A673 (cell line): ENCODE measurements around the gene MOGAT2. TPM values are rescaled to one million over a fixed set of nuclear protein-coding genes. Genes with fewer than 3 reads are reported as not detected.

ENCODE experiments used
- BruUV-seq: library from RNA; stranded (reverse); fragments of 400-500 nt; replicated peaks from 2 replicates; lab custom pipeline; 2021; lab: Mats Ljungman, UMichigan
- CTCF ChIA-PET: fragments of 300-600 bp; sonication (Branson Sonifier 250); formaldehyde crosslinking; loops from one replicate; lab custom pipeline; 2022; ENCODE audit warnings: antibody characterized with exemption; lab: Charles Lee
- POLR2A ChIA-PET: fragments of 300-600 bp; sonication (Branson Sonifier 250); formaldehyde crosslinking; loops from one replicate; lab custom pipeline; 2022; ENCODE audit warnings: antibody characterized with exemption; ENCODE audit not compliant: low non-redundant PET; lab: Charles Lee
- DNase-seq: peaks from one replicate; pipeline ENCODE4 v3.0.0-alpha.2; 2015; ENCODE audit warnings: low spot score
- H3K27ac ChIP-seq: fragments of 200-600 bp; sonication (generic); 2 replicates; pipeline ENCODE4 v1.5.1; 2016; ENCODE audit warnings: mixed run types, low read depth, mild to moderate bottlenecking, mixed read lengths, antibody characterized with exemption, low read length; ENCODE audit not compliant: poor library complexity, severe bottlenecking
- H3K27me3 ChIP-seq: fragments of 200-600 bp; sonication (generic); replicated peaks from 2 replicates; pipeline ENCODE4 v1.6.1; 2017; ENCODE audit warnings: mixed run types, low read depth, mild to moderate bottlenecking, mixed read lengths, antibody characterized with exemption, low read length; ENCODE audit not compliant: insufficient read depth, poor library complexity
- H3K36me3 ChIP-seq: fragments of 200-600 bp; sonication (generic); 2 replicates; pipeline ENCODE4 v1.6.1; 2016; ENCODE audit warnings: mixed run types, mild to moderate bottlenecking, mixed read lengths, antibody characterized with exemption, low read length; ENCODE audit not compliant: insufficient read depth, poor library complexity, severe bottlenecking
- H3K4me1 ChIP-seq: fragments of 200-600 bp; sonication (generic); 2 replicates; pipeline ENCODE4 v1.6.1; 2017; ENCODE audit warnings: mixed run types, mild to moderate bottlenecking, mixed read lengths, antibody characterized with exemption, low read length; ENCODE audit not compliant: insufficient read depth, poor library complexity, severe bottlenecking
- H3K4me3 ChIP-seq: fragments of 200-600 bp; sonication (generic); 2 replicates; pipeline ENCODE4 v1.5.1; 2016; ENCODE audit warnings: low read depth, mixed run types, mild to moderate bottlenecking, mixed read lengths, low read length; ENCODE audit not compliant: poor library complexity, severe bottlenecking
- H3K9me3 ChIP-seq: fragments of 200-600 bp; sonication (generic); 2 replicates; pipeline ENCODE4 v1.6.1; 2016; ENCODE audit warnings: mixed run types, low read depth, mild to moderate bottlenecking, mixed read lengths, antibody characterized with exemption, low read length; ENCODE audit not compliant: poor library complexity, severe bottlenecking
- EZH2 ChIP-seq: fragments of 200-600 bp; sonication (generic); IDR thresholded peaks from 2 replicates; pipeline ENCODE4 v1.6.1; 2017; ENCODE audit warnings: borderline replicate concordance, low read depth, mild to moderate bottlenecking, mixed read lengths, antibody characterized with exemption, low read length; ENCODE audit not compliant: poor library complexity, severe bottlenecking
- intact Hi-C: fragments of 100-400 bp; cut with micrococcal nuclease; formaldehyde crosslinking; loops from one replicate; pipeline ENCODE4 v1.10.0; 2022; ENCODE audit not compliant: unreplicated experiment
- total RNA-seq: library from RNA; stranded (reverse); gene quantifications from 2 replicates; pipeline ENCODE4 v1.2.3, GENCODE V29; 2021
- TF ChIP-seq, protein P1 (sequence below): fragments of 300-800, 200-600 bp; sonication (generic); conservative IDR thresholded peaks from 2 replicates; pipeline ENCODE4 v1.5.1; 2017; ENCODE audit warnings: low read depth, mild to moderate bottlenecking, antibody characterized with exemption, low read length, moderate library complexity, mixed read lengths

Gene MOGAT2
- total RNA-seq, 1 experiment from 2014 or later = not detected

- intact Hi-C loops = no loop called here
- Histone ChIP-seq H3K4me3 (no peak overlapping the region), H3K27me3 (no peaks in the 10 kb centered on the region), H3K4me1 (peaks cover 21% of the 10 kb centered on the region), H3K36me3 (no peaks in the 10 kb centered on the region), H3K9me3 (no peaks in the 10 kb centered on the region), H3K27ac (no peak overlapping the region)
- BruUV-seq = no TSS peak
- TF ChIP-seq EZH2 = no peak
- TF ChIP-seq, protein P1, sequence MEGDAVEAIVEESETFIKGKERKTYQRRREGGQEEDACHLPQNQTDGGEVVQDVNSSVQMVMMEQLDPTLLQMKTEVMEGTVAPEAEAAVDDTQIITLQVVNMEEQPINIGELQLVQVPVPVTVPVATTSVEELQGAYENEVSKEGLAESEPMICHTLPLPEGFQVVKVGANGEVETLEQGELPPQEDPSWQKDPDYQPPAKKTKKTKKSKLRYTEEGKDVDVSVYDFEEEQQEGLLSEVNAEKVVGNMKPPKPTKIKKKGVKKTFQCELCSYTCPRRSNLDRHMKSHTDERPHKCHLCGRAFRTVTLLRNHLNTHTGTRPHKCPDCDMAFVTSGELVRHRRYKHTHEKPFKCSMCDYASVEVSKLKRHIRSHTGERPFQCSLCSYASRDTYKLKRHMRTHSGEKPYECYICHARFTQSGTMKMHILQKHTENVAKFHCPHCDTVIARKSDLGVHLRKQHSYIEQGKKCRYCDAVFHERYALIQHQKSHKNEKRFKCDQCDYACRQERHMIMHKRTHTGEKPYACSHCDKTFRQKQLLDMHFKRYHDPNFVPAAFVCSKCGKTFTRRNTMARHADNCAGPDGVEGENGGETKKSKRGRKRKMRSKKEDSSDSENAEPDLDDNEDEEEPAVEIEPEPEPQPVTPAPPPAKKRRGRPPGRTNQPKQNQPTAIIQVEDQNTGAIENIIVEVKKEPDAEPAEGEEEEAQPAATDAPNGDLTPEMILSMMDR = no peak
- no peak for DNase-seq
- POLR2A ChIA-PET = no interaction called here
- CTCF ChIA-PET = no interaction called here
Observed at GRCh38 chr11:75767793-75768111, 50.1 kb downstream of the MOGAT2 start.

DNA sequence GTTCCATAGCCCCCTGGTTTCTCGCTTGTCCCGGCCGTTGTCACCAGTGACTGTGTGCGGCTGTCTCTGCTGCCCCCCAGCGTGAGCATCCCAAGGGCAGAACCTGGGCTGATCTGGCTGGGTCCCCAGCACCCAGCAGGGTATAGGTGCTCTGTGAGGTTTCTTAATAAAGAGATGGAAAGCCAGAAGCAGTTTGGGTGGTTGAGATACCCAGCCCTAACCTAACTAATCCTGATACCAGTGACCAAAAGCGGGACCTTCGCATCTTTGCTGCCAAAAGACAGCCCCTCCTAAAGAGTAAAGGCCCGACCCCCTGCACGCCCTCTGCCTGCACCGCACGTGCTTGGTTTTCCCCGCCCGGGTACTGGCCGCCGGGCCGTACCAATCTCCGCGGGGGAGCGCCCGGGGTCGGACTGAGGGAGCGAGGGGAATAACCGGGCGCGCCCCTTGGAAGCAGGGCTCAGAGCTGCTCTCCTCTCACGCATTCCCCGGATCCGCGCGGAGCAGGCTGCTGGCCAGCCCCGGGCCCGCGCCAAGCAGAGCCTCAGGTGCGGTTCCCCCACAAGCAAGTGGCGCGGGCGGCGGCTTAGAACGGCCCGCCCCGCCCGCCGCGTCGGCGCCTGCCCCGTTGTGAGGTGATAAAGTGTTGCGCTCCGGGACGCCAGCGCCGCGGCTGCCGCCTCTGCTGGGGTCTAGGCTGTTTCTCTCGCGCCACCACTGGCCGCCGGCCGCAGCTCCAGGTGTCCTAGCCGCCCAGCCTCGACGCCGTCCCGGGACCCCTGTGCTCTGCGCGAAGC lies 50.7 kb downstream of the MOGAT2 start, which contains the start of gene DGAT2:
Gene DGAT2, plus strand, starts transcription at position 667 of the 797 bp plus-strand sequence. CDS start 214 bp downstream, outside the sequence.
- Histone ChIP-seq H3K36me3 (no peaks in the 10 kb centered on the region), H3K4me3 (peak within 1 kb of the TSS; percentile 38), H3K27me3 (no peaks in the 10 kb centered on the region), H3K27ac (peak within 1 kb of the TSS; percentile 87), H3K9me3 (no peaks in the 10 kb centered on the region), H3K4me1 (peaks cover 17% of the 10 kb centered on the region)
- TF ChIP-seq, protein P1 = peak; percentile 43; the same call in 1 of the 2 replicates
- TF ChIP-seq EZH2 = no peak
- intact Hi-C loops = no loop called here
- peak; percentile 91 for DNase-seq
- BruUV-seq = no TSS peak
- POLR2A ChIA-PET = no interaction called here
- CTCF ChIA-PET = no interaction called here

DNA sequence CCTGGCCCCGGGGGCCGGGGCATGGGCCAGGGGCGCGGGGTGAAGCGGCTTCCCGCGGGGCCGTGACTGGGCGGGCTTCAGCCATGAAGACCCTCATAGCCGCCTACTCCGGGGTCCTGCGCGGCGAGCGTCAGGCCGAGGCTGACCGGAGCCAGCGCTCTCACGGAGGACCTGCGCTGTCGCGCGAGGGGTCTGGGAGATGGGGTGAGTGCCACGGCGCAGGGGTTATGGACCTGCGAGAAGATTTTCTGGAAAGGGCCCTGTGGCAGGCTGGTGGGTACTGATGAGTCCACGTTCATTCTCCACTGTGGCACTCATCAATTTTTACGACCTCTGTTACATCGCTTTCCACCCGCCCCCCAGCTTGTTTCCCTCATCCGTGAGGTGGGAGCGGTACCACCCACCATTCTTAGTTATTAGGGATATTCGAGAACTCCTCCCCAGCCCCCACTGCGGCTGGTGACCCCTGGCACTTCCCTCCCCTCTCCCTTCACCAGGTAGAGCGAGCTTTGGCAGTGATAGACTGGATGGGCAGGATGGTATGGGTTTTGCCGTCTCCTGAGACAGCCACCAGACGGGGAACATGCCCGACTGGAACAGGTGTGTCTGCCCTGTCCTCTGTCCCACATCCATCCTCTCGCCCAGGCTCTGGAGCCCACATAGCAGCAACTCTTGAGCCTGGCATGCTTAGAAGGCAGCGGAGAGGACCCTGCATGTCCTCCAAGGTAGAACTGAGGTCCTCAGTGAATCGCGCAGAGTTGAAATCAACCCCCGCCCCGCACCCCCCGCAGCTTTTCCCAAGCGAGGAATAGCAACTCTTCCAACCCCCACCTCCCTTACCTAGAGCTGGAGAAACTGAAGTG lies 51.5 kb downstream of the MOGAT2 start:
- ChIA-PET CTCF (no interaction called here), POLR2A (no interaction called here)
- TF ChIP-seq, protein P1 = no peak; the same call in 1 of the 2 replicates
- TF ChIP-seq EZH2 = no peak
- Histone ChIP-seq H3K9me3 (no peaks in the 10 kb centered on the region), H3K27me3 (no peaks in the 10 kb centered on the region), H3K27ac (no peak overlapping the region), H3K4me1 (peaks cover 17% of the 10 kb centered on the region), H3K4me3 (peak overlapping the region; percentile 38), H3K36me3 (no peaks in the 10 kb centered on the region)
- BruUV-seq = no TSS peak
- intact Hi-C loops = no loop called here
- no peak for DNase-seq
